CD4-positive, alpha-beta T cell treated with Interleukin-1 beta for 1 hour (primary cell): ENCODE measurements around the gene EPS15.
"Not testable (repeated sequence)": the region's sequence is repeated elsewhere in the genome, so short reads cannot be mapped to it uniquely, and the experiment has no call there.

Experiments used
- DNase-seq, 2 donors: peaks; one replicate each; pipeline ENCODE4 v3.0.0-alpha.2; 2020 to 2022

The EPS15 gene

DNA sequence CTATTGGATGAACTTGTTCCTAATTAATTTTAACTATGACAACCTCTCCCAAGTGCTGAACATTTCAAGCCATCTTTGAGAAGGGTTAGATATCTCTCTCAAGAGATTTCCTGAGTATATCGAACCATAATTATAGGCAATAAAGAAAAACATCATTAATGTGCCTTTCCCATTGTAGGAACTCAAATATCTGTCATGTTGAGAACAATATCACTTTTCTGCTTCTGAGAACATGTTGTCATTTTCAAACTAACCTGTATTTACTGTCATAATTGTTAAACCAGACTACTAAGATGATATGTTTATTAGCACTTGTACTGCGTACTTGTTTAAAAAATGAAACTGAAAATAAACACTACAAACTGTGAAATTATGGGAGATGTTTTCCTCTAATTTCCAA lies 4.3 kb downstream of the EPS15 start:
- DNase-seq = no peak

DNA sequence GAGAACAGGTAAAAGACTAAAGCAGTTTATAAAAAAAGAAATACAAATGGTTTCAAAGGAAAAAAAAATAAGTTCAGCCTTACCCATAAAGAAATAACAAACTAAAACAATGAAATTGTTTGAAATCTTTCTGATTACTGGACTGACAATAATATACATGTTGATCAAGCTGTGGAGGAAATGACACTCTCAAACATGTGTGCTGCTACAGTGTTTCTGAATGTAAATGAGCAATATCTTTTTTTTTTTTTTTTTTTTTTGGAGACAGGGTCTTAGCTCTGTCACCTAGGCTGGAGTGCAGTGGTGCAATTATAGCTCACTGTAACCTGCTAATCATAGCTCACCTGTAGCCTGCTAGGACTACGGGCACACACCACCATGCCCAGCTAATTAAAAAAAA lies 6.5 kb downstream of the EPS15 start:
- DNase-seq = no peak

DNA sequence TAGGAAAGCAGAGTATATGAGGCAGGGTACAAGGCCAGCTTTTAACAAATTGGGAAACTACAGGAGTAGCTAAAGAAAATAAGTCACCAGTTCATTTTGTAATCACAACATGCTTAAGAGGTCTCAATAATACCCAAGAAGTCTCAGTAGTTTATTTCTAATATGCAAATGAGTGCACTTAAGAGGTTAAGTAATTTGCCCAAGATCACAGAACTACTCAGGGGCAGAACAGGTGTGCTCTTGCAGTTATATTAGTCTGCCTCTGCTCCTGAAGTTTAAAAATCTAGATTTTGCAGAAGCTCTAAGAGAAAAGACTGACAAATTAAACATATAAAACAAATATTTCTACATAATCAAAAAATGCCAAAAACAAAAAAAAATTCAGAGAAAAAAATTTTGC lies 6.9 kb downstream of the EPS15 start:
- DNase-seq = no peak

DNA sequence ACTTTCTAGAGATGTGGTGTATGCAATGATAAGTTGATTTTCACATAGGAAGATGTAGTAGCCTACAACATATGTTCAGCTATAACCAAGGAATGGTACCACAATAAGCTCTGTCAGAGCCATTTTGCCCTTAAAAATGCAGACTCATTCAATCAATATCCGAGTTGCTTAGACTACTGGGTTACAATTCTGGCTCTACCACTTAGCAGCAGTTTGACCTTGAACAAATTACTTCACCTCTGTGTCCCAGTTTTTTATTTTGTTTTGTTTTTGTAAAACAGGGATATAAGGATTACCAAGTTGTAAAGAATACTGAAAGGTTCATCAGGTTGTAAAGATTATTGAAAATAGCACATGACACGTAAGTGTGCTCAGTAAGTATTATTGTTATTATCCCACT lies 9.3 kb downstream of the EPS15 start:
- DNase-seq = no peak

DNA sequence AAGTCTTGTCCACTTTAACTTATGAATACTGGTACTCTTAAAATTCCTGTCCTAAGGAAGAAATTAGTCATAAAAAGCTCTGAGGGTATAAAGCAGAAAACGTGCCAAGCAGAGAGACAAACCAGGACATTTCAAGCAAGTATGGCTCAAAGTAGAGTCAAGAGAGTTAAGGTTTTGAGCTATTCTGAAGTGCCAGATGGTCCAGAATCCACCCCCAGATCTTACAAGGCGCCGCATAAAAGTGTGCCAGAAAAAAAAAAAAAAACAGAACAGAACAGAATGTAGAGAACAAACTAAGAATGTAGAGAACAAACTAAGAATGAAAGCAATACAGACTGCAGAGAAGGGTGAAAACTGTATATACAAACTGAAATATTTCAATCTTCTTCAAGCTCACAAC lies 12.5 kb downstream of the EPS15 start:
- DNase-seq = no peak

DNA sequence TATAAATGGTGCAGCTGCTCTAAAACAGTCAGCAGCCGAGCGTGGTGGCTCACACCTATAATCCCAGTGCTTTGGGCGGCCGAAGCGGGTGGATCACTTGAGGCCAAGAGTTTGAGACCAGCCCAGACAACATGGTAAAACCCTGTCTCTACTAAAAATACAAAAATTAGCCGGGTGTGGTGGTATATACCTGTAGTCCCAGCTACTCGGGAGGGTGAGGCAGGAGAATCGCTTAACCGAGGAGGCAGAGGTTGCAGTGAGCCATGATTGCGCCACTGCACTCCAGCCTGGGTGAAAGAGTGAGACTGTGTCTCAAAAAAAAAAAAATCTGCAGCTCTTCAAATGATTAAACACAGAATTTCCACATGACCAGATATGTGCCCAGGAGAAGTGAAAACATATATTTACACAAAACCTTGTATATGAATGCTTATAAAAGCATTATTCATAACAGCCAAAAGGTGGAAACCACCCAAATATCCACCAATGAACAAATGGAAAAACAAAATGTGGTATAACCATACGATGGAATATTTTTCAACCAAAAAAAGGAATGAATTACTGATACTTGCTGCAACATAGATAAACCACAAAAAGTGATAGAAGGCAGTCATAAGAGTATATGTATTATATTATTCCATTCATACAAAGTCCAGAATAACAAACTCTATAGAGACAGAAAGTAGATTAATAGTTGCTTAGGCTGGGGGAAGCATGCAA lies 14.1 kb downstream of the EPS15 start:
- DNase-seq = no peak

DNA sequence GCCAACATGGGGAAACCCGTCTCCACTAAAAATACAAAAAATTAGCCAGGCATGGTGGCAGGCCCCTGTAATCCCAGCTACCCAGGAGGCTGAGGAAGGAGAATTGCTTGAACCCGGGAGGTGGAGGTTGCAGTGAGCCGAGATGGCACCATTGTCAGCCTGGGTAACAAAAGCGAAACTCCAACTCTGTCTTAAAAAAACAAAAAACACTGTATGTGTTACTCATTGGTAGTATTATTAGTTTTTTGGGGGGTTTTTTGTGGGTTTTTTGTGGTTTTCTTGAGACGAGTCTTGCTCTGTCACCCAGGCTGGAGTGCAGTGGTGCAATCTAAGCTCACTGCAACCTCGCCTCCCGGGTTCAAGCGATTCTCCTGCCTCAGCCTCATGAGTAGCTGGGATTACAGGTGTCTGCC lies 17.8 kb downstream of the EPS15 start:
- DNase-seq = peak; percentile 23 to 60

DNA sequence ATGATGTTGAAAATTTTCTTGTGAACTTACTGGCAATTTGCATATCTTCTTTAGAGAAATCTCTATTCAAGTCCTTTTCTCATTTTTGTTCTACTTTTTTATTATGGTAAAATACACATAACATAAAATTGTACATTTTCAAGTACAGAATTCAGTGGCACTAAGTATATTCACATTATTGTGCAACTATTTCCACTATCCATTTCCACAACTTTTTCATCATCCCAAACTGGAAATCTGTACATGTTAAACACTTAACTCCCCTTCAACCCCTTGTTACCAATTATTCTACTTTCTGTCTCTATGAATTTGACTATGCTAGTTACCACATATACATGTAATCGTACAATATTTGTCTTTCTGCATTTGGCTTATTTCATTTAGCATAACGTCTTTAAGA lies 19.4 kb downstream of the EPS15 start:
- DNase-seq = no peak

DNA sequence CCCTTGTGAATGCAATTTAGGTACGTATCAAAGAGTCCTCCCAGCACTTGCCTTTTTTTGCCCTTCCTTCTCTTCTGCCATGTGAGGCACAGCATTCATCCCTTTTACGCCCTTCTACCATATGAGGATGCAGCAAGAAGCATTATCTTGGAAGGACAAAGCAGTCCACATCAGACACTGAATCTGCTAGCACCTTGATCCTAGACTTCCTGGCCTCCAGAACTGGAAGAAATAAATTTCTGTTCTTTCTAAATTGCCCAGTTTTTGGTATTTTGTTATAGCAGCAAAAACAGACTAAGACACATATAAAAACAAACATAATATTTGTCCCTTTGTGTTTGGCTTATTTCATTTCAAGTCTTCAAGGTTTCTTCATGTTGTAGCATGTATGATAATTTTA lies 20.1 kb downstream of the EPS15 start:
- no peak for DNase-seq

DNA sequence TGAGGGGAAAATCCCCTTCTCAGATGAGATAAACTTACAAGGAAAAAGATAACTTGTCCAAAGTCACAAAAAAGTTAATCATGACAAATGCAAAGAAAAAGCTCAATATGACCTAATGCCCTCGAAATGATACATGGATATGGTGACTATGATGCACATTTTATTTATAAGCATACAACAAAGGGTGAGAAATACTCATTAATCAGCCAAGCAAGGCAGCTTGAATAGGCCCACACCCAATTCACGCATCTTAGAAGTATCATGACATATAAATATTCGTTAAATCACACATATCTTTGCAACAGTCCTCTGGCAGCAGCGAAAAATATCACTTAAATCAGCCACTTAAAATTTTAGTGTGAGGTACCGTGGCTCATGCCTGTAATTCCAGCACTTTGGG lies 21.7 kb downstream of the EPS15 start:
- no peak for DNase-seq

DNA sequence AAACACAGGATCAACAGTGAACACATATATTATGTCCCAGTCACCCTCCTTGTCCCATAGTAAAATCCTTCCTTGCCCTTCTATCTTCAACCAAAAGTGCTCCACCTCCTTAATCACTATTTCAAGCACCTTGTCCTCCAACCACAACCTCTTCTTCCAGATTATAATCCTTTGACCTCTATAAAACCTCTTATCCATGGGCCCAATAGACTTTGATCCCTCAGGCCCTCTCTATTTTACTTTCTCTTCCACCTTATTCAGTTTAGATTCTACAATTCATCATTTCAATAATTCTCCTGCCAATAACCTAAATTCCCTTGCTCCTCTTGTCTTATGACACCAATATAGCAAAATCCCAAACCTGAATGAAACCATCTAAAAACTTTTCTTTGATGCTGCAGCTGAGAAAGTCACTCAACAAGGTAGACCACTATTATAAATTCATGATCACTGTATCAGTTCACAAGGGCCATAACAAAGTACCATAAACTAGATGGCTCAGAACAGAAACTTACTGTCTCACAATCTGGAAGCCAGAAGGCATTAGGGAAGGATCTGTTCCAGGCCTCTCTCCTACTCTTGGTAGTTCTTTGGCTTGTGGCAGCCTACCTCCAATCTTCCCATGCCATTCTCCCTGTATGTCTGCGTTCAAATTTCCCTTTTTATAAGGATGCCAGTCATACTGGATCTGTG lies 24.8 kb downstream of the EPS15 start:
- DNase-seq = no peak

DNA sequence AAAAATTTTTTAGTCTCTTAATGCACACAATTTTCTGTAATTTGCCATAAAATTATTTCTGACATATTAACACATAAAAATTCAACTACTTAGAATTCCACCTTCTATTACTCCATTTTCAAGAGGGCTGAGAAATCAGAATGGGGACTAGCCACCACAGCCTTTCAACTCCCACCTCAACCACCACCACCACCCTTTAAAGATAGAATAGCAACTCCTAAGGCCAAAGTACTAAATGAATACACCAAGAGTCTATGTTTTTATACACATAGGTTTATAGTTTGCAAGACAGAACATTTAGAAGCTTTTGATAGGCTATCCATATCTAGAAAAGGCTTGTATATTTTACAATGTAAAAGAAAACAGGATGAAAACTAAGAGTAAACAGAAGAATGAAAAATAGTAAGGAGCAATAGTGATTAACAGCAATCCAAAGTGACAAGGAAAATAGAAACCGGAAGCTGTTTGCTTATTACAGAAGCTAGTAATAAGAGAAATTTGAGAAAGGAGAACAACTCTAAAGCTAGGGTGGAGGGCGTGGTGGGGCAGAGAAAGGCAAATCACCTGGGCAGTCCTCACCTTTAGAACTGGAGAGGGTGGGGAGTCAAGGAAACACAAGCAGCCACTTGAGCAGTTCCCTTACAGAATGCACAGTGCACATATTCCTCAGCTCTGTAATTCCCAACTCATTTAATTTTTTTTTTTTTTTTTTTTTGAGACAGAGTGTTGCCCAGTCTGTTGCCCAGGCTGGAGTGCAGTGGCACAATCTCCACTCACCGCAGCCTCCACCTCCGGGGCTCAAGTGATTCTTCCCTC lies 27.7 kb downstream of the EPS15 start:
- DNase-seq = peak in 1 of 2 donors; percentile 5

DNA sequence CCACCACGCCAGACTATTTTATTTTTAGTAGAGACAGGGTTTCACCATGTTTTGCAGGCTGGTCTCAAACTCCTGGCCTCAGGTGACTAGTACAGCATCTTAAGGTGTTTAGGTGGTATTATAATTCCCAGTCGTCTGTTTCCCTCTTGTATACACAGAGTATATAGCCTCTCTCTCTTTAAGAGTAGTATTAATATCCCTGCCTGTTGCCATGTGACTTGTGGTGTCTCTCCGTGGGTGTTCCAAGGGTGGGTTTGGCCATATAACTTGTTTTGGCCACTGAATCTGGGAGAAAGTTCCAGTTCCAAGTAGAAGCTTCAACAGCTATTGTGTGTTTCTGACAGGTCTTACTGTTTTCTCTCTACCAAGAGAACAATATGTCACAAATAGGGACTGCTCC lies 29.6 kb downstream of the EPS15 start:
- DNase-seq = no peak

DNA sequence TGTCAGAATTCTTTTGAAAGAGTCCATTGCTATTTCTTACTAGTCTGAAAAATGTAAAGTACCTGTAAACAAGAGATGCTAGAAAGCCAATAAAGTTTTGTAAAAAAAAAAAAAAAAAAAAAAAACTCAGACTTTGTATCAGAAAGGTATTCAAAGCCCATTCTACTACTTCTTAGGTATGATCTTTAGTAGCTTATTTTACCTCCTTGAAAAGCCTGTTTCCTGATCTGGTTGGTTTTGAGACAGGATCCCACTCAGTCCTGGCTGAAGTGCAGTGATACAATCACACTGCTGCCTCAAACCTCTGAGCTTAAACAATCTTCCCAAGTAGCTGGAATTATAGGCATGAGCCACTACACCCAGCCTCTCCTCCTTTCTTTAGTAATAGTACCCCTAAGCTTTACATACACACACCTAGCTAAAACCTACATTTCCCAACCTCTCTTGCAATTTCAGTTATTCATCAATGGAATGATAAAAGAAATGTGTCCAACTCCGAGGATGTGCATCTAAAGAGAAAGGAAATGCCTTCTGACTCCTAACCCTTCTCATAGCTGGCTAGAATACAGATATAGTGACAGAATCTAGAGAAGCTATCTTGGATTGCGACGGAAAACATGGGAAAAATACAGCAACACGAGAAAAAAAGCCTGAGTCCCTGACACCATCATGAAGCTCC lies 30.6 kb downstream of the EPS15 start:
- DNase-seq = no peak

DNA sequence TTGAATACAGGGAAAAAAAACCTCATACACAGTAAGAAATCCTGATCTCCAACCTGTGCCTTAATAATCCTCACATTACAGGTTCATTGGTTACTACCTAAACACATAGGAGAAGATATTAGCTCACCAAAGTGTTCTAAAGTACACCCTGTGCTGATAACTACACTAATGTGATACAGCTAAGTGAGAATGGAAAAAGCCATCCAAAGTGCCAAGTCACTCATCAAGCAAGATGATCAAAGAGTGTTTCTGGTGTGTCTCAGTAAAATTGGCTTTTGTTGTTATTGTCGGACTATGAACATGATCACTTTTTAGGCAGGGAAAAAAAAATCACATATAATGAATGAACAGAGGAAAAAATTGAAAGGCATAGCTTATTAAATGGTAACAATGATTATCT lies 31.4 kb downstream of the EPS15 start:
- no peak for DNase-seq

DNA sequence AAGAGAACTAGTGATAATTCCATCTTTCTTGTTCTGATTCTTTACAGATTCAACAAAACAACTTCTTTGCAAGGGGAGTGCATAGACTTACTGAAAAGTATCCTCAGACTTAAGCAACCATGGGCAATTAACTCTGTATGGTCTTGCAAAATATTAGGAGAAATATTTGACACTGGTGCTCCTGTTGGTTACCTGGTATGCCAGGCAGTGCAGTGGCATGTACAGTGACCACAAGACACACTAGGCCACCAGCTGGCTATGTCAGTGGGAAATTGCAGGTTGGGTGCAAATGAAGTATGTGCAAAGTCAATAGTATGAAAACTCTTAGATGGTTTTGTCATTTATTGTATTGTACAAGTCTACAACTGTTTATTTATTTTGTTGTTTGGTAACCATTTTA lies 34.5 kb downstream of the EPS15 start:
- no peak for DNase-seq

DNA sequence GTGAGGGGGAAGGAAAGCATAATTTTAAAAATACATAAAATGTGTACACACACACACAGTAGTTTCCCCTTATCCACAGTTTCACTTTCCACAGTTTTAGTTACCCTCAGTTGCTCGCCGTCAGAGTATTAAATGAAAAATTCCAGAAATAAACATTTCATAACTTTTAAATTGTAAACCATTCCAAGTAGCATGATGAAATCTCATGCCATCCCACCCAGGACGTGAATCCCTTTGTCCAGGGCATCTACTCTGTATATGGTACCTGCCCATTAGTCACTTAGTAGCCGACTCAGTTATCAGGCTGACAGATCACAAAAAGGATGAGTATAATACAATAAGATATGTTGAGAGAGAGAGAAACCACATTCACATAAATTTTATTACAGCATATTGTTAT lies 36.2 kb downstream of the EPS15 start:
- DNase-seq = no peak

DNA sequence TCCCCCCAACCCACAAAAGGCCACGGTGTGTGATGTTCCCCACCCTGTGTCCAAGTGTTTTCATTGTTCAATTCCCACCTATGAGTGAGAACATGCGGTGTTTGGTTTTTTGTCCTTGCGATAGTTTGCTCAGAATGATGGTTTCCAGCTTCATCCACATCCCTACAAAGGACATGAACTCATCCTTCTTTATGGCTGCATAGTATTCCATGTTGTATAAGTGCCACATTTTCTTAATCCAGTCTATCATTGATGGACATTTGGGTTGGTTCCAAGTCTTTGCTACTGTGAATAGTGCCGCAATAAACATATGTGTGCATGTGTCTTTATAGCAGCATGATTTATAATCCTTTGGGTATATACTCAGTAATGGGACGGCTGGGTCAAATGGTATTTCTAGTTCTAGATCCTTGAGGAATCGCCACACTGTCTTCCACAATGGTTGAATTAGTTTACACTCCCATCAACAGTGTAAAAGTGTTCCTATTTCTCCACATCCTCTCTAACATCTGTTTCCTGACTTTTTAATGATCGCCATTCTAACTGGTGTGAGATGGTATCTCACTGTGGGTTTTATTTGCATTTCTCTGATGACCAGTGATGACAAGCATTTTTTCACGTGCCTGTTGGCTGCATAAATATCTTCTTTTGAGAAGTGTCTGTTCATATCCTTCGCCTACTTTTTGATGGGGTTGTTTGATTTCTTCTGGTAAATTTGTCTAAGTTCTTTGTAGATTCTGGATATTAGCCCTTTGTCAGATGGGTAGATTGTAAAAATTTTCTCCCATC lies 44.0 kb downstream of the EPS15 start:
- DNase-seq = not testable (repeated sequence)

DNA sequence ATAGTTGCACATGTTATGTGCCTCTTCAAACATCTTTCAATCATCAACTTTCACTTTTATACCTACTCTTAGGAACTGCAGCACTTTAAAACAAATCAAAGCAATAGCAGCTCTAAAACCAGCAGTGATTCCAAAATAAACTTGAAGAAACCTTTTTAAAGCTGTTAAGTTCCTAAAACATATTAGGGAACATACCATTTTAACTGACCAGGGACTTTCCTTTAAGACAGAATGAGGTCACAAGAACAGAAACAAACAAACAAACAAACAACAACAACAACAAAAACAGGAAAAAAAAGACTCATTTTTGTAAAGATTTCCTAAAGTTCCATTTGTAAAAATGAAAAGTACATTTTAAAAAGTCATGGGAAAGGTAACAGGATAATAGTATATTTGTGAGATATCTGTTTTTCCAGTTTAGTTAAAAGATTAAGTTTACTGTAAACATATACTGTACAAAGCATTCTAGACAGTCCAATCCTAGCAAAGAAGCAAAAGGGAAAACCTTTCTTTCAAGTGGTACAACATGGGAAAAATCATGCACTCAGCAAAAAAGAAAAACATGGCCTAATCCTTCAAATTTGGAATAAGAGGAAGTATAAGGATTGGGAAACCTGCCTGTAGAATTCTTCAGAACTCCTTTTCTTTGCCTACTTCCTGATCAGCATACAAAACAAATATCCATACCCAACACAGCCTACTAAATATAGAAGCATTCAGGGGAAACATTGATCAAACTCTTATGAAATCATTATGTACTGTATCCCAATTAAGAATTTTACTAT lies 45.5 kb downstream of the EPS15 start:
- no peak for DNase-seq

DNA sequence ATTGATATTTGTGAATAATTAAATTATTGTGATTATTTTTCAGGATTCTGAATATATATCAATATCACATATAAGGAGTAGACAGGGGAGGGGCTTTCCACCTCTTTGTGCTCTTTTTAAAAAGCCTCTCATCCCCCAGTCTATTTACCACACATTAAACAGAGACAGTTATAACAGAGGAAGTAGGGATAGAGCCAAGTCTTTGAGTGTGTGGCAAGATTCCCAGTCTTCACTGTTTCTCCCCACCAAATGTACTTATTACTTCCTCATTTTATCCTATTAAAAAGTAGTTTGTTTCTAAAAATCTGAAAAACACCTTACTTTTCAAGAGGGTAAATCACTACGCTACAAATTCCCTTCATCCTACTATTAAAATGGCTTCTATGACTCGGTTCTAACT lies 46.7 kb downstream of the EPS15 start:
- DNase-seq = no peak

DNA sequence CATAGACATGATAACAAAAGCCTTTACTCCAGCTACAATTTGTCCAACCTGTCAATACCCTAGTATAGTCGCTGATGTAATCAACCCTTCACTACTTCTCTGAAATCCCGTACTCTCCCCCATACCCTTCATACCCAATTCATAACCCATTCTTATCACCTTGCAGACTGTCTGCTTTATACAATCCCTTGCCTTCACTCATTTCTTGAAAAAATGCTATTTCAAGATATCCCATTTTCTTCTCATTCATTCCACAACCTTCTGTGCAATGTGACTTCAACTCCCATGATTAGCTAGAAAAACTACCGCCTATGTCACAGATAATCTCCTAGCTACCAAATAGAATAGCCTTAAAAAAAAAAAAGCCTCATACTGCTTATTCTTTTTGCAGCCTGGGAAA lies 49.5 kb downstream of the EPS15 start:
- no peak for DNase-seq

DNA sequence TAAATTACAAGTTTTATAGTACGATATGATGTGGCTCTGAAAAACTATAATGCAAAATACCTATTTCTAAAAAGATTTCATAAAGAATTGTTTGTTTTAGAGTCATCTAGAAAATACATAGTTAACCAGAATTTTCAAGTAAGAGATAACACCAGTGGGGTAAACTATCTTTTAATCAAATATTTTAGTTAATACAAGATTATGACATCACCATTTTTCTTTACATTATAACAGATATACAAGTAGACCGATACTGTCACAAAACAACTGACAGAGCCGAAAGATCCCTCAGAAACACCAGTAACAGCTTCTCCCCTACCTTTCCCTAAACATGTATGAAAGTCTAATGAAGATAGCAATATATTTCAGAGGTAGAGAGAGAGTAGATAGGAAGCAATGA lies 54.2 kb downstream of the EPS15 start:
- DNase-seq = no peak
